ENCODE results near the gene NPLOC4.

Gene NPLOC4

DNA sequence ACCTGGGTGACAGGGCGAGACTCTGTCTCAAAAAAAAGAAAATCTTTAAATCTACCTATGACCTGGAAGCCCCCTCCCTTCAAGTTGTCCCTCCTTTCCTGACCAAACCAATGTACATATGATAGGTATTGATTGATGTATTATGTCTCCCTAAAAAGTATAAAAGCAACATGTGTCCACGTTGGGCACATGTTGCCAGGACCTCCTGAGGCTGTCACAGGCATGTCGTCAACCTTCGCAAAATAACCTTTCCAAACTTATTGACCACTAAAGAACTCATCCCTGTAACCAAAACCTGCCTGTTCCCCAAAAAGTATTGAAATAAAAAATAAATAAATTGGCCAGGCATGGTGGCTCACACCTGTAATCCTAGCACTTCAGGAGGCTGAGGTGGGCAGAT, 25.1 kb upstream of the NPLOC4 start:
- DNase-seq (ENCODE audit: low read depth), result no peak

DNA sequence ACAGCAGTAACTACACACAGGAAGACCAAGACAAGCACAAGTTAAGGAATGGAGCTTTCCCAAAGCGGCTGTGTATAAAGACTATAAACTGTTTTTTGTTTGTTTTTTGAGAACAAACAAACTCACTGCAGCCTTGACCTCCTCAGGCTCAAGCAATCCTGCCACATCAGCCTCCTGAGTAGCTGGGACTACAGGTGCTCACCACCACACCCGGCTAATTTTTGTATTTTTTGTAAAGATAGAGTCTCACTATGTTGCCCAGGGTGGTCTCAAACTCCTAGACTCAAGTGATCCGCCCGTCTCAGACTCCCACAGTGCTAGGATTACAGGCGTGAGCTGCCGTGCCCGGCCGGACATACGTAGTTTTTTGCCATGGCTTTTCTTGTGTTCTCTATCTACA, 23.5 kb upstream of the NPLOC4 start:
- no peak for DNase-seq (ENCODE audit: low read depth)

DNA sequence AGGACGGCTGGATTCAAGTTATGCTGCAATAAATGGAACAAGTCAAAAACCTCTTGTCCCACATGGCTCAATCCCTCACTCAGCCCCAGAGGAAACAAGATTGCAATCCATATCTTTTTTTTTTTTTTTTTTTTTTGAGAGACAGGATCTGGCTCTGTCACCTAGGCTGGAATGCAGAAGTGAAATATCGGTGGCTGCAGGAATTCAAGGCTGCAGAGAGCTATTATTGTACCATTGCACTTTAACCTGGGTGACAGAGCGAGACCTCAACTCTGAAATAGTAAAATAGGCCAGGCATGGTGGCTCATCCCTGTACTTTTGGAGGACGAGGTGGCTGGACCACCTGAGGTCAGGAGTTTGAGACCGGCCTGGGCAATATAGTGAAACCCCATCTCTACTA, 22.1 kb upstream of the NPLOC4 start:
- DNase-seq (ENCODE audit: low read depth), result no peak

DNA sequence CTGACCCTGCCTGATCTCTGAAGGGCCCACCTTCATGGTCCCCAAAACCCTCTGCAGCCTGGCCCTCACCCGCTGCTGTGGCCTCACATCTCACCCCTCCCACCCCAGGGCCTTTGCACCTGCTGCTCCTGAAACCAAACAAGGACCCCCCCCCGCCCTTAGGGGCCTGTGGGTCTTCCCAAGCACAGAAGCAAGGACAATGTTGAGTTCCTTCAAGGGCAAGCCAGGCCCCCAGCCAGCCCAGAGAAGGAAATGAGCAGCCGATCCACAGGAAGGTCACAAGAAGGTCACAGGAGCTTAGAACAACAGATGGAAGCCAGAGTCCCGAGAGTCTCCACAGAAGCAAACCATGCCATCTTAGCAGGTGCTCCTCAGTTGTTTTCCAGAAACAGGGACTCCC, 19.9 kb upstream of the NPLOC4 start:
- DNase-seq (ENCODE audit: low read depth), result no peak

DNA sequence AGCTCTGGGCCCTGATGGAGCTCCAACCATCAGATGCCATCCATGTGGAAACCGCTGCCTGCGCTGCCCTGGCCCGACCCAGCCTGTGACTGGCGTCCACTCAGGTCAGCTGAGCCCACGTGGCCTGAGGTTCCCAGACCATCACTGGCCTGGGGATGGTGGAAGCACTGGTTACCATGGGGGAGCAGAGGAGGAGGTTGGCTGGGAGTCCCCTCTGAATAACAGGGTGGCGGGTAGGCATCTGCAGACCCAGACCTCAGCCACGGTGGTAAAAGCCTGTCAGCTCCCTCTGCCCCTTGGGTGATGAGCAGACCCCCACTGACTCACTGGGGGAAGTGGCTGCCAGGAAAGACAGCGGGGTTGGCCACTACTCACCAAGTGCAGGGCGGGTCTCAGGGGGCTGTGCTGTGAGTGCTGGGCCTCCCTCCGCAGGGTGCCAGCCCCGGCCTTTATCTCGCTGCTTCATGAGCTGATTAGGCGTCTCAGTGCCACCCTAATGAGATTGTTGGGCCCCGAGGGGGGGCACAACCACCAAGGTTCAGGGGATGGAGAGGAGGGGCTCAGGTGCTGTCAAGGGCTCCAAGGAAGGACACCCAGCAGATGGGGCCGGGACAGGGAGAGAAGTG, 19.3 kb upstream of the NPLOC4 start, which contains the start of gene PDE6G:
Gene PDE6G, minus strand, starts transcription at position 425 of the 626 bp plus-strand sequence. CDS start 3,237 bp downstream, outside the sequence.
- DNase-seq (ENCODE audit: low read depth), result no peak

DNA sequence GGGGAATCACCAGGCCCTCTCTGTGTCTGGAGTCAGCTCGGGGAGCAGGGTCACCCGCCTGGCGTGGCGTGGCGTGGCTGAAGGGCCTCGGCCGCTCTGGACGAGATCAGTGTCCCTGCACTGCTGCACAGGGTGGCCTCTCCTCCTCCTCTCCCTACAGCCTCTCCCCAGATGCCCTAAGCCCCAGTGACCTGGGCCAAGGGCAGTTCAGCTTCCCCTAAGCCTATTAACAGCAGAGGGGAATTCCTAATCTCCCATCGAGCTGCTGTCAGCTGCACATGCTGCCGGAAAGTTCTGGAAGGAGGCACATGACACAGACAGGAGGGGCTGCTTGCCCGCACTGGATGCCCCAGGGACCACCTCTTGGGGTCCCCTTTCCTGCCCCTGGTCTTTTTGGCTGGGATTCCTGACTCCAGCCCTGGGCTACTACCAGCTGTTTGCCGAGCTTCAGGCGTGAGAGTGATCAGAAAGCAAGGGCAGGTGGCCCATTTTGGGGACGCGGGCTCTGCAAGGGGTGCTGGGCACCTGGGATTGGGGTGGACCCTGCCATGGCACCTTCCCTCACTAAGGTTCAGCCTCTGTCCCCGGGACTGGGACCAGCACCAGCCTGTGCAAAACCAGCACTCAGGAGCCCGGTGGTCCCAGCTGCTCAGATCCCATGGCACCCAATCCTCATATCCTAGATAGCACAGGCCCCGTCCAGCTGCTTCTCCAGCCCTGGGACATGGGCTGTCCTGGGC, 18.6 kb upstream of the NPLOC4 start:
- DNase-seq (ENCODE audit: low read depth), result no peak

DNA sequence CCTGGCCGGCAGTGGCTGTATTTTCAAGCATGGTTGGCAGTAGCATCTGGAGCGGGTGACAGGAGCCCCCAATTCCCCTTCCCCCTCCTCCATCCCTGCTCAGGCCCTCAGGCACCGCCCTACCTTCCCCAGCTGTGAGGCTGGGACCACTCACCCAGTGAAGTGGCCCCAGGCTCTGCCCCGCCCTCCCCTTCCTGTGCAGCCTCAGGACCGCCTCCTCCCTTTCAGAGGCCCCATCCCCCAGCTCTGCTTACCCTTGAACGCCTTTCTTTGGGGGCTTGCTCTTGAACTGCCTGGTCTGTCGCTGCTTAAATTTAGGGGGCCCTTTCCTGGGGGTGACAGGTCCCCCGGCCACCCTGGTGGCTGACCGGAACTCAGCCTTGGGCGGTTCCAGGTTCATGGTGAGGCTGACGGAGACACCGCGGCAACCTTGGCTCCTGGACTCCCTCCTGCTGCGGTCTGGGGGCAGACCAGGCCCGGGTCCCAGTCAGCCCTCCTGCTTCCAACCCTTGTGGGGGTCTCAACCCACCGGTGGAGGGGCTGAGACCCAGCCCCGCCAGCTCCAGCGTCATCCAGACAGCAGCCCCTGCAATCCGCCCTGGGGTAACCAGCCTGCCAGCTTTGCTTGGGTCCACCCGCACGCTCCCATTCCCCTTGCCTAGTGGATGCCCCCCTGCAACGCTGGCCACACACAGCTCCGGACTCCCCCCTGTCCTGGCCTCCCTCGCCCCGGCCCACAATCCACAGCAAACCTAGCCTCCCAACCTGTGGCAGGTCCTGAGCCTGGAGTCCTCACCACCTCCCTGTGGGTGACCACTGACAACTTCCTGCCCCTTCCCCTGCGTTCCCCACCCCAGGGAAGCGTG, 16.2 kb upstream of the NPLOC4 start:
- no peak for DNase-seq (ENCODE audit: low read depth)

DNA sequence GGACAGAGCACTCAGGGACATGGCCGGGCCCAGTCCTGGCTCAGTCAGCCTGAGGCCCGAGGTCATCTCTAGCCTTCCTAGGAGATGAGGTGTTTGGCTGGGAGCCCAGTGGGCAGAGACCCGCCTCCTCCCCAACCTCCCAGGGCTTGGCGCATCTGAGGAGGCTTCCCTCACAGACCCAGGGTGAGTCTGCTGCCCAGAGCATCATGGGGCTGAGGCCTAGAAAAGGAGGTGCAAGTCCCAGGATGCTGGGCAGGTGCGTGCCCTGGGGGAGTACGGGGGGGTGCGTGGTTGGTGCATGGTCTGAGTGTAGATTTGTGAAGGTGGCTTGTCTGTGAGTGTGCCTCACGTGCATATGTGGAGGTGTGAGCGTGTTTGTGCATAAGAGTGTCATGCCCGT, 14.8 kb upstream of the NPLOC4 start:
- DNase-seq (ENCODE audit: low read depth), result no peak

DNA sequence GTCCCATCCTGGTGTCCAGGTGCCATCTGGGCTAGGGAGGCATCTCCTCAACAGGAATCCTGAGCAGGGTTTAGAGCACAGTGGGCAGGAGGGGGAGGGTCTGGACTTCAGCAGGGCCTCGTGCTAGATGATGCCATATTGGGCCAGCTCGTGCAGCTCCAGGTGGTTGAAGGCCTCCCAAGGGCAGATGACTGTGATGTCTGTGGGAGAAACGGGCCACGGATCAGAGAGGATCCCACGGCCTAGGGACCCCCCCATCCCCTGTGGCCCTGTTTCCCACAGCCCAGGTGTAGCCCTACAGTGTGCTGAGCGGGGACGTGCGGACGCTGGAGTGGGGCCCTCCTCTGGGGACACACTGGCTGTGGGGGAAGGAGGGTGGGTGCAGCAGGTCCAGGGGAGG, 14.0 kb upstream of the NPLOC4 start:
- DNase-seq (ENCODE audit: low read depth), result no peak

DNA sequence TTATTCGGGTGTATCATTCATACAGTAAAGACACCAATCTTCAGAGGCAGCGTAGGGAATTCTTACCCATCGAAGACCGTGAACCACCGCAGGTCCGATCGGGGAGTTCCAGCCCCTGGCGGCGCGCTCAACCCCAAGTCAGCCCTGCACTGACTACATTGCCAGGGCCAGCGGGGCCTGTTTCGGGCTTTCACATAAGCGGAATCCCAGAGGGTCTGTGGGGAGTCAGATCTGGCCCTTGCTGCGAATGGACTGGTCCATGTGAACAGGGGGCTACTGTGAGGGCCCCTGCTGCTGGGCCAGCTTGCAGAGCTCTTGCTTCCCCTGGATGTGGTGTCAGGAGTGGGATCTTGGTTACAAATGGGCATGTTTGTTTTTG, 11.8 kb upstream of the NPLOC4 start:
- DNase-seq (ENCODE audit: low read depth), result no peak

DNA sequence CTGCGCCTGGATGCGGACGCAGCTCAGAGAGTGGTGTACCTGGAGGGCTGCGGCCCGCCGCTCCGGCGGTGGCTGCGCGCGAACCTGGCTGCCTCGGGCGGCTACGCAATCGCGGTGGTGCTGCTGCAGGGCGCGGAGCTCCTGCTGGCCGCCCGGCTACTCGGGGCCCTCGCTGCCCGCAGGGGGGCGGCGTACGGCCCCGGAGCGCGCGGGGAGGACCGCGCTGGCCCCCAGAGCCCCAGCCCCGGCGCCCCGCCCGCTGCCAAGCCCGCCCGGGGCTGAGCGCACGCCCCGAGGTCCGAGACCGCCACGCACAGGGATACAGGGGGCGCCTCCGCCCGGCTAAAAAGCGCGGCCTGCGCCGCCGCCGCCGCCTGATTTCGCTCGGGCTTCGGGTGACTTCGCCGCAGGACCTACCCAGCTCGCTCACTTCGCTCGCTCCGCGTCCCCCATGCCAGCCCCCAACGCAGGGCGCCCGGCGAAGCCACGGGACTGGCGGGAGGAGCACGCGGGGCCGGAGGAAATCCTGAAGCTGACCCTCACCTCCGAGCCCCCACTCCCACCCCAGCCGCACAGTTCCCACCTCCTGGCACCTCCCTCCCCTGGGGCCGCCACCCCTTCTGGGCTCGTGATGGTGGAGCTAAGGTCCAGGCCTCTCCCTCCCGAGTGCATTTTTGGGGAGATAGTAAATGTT, 11.2 kb upstream of the NPLOC4 start:
- DNase-seq (ENCODE audit: low read depth), result no peak

DNA sequence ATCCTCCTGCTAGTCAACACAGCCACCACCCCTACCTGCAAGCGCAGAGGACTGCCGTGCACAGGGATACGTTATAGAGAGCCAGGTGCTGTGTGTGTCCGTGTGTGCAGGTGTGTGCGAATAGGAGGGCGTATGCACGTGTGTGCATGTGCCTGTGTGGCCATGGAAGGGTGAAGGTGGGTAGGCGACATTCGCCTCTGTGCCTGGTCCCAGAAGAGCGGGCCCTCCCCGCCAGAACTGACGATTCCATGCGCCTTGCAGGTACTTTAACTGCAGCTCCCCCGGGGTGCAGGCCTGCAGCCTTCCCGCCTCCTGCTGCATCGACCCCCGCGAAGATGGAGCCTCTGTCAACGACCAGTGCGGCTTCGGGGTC, 10.7 kb upstream of the NPLOC4 start:
- no peak for DNase-seq (ENCODE audit: low read depth)

DNA sequence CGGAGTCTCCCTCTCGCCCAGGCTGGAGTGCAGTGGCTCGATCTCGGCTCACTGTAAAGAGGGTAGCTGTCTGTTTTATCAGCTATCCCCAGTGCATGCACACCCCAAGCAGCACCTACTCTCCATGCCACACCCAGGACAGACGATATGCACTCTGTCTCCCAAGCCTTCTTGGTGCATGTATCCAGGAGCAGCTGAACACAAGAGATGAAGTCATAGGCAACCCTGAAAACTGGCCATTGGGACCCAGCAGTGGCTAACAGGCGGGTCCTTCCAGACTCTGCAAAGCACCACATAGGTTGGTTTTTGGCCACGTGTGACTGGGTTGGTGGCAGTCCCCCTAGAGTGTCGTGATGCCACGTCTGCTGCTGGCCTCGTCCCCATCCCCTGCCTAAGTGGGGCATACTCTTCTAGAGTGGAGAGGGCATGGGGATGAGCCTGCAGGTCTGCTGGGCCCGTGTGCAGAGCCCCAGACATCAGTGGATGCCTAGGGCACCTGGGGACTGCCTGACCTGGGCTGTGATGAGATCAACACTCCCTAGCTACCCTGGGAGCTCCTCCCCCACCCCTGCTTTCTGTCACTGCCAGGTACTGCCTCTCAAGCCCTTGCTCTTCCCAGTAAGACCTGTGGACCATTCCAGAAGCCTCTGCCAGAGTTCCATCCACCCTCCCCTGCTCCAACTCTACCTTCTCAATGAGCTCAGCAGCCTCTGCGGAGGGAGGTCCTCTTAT, 10.1 kb upstream of the NPLOC4 start:
- no peak for DNase-seq (ENCODE audit: low read depth)

DNA sequence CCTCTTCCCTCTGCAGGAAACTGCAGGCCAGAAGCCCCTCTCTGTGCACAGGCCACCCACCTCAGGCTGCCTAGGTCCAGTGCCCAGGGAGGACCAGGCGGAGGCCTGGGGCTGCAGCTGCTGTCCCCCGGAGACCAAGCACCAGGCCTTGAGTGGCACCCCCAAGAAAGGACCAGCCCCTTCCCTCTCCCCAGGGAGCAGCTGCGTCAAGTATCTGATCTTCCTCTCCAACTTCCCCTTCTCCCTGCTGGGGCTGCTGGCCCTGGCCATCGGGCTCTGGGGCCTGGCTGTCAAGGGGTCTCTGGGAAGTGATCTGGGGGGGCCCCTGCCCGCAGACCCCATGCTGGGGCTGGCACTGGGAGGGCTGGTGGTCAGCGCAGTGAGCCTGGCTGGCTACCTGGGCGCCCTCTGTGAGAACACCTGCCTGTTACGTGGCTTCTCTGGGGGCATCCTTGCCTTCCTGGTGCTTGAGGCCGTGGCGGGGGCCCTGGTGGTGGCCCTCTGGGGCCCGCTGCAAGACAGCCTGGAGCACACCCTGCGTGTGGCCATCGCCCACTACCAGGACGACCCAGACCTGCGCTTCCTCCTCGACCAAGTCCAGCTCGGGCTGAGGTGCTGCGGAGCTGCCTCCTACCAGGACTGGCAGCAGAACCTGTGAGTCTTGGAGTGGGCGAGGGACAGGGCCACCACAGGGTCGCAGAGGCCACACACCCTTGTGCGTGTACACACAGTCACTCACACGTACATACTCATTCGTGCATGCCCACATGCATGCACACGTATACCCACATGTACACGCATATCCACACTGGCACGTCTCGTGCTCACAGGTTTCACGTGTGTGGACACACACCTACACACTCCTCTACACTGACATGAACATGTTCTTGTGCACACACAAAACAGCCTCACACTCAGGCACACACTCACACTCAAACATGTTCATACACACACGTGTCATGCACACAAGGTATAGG, 8.4 kb upstream of the NPLOC4 start:
- no peak for DNase-seq (ENCODE audit: low read depth)

DNA sequence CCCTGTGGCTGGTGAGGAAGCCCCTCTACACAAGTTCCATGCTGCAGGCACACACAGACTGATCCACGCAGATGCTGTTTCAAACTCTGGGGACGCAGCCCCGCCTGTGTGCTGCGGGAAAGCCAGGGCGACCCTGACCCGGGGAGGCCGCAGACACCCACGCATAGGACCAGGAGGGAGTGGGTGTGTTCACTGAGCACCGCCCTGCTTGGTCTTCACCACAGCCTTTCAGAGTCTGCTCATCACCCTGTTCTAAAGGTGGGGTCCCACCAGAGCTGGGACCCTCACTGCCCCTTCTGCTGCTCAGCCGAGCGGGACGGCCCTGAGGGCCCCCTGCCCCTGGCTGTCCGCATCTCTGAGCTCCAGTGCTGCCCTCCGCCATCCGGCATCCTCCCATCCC, 7.6 kb upstream of the NPLOC4 start:
- no peak for DNase-seq (ENCODE audit: low read depth)

DNA sequence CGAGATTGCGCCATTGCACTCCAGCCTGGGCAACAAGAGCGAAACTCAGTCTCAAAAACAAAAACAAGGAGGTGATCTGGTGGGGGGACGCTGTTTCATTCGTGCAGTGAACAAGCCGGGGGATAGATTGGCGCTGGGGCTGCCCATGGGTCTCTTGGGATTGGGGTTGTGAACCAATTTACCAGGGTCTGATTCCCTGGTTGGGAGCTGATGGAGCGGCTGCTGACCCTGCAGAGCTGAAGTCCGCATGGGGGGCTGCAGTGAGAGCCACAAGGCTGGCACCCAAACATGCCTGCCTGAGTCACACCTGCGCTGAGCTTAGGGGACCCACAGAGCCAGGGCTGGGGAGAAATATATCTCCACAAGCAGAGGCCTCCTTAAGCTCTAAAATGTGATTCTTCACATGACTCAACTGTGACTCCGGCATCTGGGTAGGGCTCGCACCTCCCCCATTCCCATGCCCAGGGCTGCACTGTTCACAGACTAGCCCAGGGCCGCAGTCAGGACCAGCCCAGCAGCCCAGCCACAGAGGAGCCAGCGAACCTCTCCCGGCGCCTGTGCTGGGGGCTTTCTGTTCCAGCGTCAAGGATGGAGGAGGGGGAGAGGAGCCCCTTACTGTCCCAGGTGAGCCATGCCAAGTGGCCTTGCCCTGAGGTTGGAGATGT, 5.0 kb upstream of the NPLOC4 start:
- no peak for DNase-seq (ENCODE audit: low read depth)

DNA sequence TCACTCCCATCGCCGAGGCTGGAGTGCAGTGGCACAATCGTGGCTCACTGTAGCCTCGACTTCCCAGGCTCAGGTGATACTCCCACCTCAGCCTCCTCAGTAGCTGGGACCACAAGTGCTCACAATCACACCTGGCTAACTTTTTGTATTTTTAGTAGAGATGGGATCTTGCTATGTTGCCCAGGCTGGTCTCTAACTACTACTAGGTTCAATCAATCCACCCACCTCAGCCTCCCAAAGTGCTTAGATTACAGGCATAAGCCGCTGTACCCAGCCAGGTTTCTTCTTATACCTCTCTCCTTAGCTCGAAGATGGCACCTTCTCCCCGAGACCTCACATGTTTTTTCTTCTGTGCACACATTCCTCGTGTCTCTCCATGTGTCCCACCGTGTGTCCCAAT, 3.1 kb upstream of the NPLOC4 start:
- no peak for DNase-seq (ENCODE audit: low read depth)

DNA sequence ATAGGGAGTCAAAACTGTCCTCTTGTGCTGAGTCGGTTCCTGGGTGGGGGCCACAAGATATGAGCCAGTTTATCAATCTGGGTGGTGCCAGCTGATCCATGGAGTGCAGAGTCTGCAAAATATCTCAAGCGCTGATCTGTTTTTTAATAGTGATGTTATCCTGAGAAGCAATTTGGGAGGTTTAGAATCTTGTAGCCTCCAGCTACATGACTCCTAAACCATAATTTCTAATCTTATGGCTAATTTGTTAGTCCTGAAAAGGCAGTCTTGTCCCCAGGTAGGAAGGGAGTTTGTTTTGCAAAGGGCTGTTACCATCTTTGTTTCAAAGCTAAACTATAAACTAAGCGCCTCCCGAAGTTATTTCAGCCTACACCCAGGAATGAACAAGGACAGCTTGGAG, 1.8 kb upstream of the NPLOC4 start:
- DNase-seq (ENCODE audit: low read depth), result no peak

DNA sequence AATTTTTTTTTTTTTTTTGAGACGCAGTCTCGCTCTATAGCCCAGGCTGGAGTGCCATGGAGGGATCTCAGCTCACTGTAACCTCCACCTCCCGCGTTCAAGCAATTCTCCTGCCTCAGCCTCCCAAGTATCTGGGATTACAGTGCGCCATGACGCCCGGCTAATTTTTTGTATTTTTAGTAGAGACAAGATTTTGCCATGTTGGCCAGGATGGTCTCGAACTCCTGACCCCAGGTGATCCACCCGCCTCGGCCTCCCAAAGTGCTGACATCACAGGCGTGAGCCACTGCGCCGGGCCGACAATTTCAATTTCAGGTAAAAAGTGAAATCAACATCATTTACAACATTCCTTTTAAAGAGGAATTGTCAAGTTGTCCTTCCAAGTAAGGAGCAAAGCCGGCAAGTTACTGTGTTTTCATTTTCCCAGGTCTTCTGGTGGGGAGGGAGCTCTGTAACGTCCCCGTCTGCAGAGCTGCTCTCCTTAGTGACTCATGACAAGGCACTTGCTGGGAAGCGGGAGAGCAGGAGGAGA, 873 bp downstream of the NPLOC4 start:
- no peak for DNase-seq (ENCODE audit: low read depth)

DNA sequence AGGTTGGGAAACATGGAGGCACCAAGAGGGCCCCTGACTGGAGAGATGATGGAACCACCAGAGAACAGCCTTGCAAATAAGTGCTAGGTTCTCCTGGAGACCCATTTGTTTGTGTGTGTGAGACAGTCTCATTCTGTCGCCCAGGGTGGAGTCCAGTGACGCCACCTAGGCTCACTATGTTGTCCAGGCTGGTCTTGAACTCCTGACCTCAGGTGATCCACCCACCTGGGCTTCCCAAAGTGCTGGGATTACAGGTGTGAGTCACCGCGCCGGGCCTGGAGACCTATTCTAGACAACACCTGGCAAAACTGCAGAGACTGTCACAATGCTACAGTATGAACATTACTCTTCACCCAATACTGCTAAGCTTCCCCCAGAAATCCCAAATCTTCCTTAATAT, 1.5 kb downstream of the NPLOC4 start:
- no peak for DNase-seq (ENCODE audit: low read depth)
